ENCODE data around the gene MYBBP1A.

The MYBBP1A gene

DNA sequence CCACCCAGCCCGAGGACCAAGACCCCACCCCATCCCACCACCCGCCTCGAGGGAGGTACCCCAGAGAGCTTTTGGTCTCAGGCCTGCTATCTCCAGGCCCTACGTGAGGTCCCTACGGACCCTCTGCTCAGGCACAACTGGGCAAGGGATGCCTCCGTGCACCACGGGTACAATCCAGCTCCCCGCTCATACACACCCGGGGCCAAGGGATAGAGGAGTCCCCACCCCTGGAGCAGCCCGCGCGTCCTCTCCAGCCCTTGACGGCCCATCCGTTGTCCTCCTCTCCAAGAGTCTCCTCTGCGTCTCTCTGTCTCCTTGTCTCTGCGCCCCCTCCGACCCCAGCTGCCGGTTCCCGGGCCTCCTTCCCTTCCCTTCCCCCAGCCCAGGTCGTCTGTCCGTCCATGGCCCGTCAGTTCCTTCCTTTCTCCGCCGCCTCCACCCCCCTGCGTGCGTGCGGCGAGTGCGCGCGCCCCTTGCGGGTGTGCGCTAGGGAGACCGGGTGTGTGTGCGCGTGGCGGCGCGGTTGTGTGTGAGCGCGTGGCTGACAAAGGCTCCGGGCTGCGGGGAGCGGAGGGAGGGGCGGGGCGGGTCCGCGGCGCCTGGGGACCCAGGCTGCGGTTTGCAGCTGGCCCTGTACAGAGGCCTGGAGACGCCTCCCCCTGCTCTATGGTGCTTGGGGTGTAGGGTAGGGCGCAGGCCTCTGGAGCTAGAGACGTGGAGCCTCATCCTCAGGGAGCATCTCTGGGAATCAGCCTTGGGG is 55.6 kb downstream of the MYBBP1A start:
- DNase-seq, result no peak

DNA sequence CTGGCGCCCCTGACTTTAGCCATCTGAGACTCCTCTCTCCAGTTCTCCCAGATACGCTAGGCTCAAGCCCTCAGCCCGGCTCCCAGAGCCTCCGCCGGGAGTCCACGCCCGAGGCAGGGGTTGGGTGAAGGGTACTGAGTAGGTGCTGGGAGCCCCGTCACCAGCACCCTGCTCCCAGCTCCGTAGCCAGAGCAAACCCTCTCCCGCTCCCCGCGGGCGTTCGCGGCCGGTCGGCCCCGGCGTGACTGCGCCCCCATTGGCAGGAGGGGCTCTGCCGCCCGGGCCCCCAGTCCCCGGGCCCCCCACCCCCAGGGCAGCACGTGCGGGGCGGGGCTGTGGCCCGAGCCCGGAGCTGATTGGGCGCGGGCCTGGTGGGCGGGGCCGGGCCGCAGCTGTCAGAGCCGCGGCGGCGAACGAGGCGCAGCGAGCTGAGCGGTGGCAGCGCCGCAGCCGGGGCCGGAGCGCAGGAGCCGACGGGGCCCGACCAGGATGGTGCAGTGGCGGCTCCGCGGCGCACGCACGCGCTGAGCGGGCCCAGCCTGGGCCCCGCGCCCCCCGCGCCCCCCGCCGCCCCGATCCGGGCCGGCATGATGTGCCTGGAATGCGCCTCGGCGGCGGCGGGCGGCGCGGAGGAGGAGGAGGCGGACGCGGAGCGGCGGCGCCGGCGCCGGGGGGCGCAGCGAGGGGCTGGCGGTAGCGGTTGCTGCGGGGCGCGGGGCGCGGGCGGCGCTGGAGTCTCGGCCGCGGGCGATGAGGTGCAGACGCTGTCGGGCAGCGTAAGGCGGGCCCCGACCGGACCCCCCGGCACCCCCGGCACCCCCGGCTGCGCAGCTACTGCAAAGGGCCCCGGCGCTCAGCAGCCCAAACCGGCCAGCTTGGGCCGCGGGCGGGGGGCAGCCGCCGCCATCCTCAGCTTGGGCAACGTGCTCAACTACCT is 56.5 kb downstream of the MYBBP1A start, which contains the start of gene SPNS2:
Gene SPNS2, plus strand, starts transcription at position 421 of the 937 bp plus-strand sequence. Its CDS starts 167 bp downstream, at position 588.
- DNase-seq, result no peak

DNA sequence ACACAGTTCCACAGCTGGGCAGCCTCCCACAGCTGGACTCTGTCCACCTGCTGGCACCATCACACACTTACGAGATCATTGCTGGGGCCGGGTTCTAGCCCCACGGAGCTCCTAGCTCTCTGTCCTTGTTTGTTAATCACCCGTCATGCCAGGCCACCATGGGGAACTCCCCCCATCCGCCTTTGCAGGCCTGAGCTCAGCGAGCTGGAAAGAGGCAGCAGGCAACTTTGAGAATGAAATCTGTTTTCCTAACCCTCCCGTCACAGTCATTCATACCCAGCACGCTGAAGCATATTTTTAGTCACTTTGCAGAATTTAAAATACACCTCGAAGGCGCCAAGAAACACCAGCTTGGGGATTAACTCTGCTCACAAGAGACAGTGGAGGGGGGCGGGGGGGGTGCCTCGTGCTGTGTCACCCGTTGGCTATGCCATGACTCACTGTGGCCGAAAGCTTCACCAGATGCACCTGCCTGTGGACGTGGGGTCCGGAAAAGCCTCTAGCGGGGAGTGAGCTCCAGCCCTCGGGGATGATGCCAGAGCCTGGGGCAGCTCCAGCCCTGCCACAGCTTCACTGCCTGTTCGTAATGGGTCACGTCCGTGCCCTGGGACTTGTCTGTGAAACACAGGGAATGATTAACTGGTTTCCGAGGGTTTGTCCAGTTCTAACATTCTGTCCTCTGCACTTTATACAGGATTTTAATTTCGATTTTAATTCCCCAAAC is 57.9 kb downstream of the MYBBP1A start:
- peak; percentile 72 for DNase-seq

DNA sequence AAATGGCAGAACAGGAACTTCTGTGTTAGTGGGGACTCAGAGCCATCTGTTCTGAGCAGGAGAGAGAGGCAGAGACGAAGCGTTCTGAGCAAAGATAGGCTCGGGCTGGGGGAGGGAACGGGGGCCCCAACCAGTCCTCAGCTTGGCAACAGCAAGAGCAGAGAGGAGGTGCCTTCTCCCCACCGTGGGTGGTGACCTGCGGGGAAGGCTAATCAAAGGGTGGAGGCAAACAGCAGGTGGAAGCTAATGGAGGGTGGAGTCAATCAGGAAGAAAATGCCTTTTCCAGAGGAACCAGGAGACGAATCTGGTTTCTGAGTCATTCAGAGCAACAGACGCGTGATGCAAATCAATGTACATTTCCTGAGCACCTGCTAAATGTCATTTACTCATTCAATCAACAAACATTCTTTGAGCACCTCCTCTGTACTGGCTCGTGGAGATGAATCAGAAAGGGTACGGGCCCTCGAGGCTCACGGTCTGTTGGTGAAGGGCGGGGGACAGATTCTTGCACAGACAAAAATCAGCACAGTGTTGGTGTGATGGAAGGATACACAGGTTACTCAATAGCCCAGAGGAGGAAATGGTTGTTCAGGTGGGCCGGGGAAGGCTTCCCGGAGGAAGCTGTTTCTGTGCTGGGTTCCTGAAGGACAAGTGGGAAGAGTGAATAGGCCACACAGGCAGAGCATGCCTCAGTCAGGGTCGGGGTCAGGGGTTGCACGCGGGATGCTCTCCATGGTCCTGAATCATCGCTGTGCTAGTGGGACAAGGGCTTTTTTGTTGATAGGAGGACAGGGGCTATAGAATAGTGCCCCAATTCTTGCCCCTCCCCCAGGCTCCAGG is 62.2 kb downstream of the MYBBP1A start:
- peak; percentile 21 for DNase-seq

DNA sequence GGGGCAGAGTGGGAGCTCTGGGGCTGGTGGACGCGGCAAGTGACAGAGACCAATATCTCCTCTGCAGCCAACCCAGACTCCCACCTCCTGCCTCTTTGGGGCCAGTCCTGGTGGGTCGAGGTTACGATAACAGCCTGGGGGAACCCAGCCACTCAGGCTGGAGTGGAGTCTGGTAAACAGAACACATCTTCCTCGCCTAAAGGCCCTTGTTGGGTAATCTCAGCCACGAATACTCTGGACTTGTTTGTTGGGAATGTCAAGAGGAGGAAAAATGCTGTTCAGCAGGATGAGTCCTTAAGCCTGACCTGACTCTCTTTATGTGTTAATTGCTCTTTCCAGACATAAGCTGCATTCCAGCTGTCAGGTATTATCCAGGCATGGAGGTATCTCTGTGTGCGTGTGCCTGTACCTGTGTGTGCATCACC is 64.5 kb downstream of the MYBBP1A start:
- DNase-seq, result no peak

DNA sequence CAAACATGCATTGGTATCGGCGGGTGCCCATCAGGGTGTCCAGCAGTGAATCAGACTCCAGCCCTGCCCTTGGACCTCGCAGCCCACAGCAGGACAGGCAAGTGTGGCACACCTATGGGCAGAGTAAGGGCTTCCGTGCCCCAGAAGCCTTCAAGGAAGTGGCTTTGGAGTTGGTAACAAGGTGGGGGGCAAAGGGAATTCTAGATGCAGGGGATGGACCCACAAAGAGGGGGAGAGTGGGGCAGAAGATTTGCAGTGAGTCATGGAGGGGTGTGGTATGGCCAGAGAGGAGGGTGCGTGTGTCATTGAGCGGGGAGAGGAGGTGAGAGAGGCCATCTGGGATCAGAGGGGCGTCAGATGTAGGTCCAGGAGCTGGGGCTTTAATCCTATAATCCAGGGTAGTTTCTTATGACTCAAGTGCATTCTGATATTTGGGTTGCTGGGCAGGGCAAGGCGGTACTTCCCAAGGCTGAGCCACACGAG is 65.0 kb downstream of the MYBBP1A start:
- DNase-seq, result no peak

DNA sequence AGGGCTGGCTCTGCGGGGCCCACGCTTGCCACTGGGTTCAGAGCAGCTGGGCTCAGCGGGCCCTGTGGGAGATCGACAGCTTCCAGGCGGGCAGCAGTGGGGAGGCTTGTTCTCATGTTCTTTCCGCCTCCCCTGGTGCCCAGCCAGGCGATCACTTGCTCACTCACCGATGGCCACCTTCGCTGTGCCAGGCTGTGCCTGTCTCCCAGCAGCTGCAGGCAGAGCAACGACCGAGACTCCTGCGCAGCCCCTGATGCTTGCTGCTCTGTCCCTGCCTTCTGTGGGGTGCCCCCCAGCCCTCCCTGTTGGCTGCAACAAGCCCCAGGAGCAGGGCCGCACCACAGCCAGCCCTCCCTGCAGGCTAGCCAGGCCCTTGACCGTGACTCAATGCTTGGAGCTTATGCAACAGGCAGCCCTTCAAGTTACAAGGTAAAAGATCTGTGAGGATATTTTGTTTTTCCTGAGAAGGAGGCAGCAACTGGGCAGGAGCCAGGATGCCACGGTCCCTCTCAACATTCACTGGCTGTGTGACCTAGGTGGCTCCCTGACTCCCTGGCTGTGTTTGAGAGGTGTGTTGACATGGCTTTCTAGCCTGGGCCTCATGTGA is 66.1 kb downstream of the MYBBP1A start:
- no peak for DNase-seq

All from T1000 (cell line).